ENCODE results near the gene MAD1L1. TPM values are rescaled to one million over a fixed set of nuclear protein-coding genes. Genes with fewer than 3 reads are reported as not detected.

Gene MAD1L1
- total and polyA plus RNA-seq, 2 of the 8 experiments (the other 6 are each of a cell fraction or from before 2014, with no cell fraction given) = 40.4 to 44.6 TPM

- no peak for TF ChIP-seq CTCF (IDR thresholded peaks at IDR 0.05; ENCODE audit: control extremely low read depth in 1 of 3, insufficient read depth in 1 of 3, low read depth in 1 of 3, low read length in 3 of 3)
- TF ChIP-seq TBP (IDR thresholded peaks at IDR 0.05; ENCODE audit: low read depth, low read length) = no peak
- TF ChIP-seq CEBPB (IDR thresholded peaks at IDR 0.05; ENCODE audit: low read depth, low read length) = no peak
- TF ChIP-seq SIRT6 (IDR thresholded peaks at IDR 0.05; ENCODE audit: low read length) = no peak
- no peak for TF ChIP-seq BRCA1 (IDR thresholded peaks at IDR 0.05; ENCODE audit: low read depth, low read length)
- TF ChIP-seq CHD1 (IDR thresholded peaks at IDR 0.05; ENCODE audit: low read depth, low read length) = no peak
- no peak for TF ChIP-seq CBX8 (IDR thresholded peaks at IDR 0.05; ENCODE audit: borderline replicate concordance, low read depth, low read length)
- TF ChIP-seq CREB1 (IDR thresholded peaks at IDR 0.05) = no peak
- TF ChIP-seq SAP30 (IDR thresholded peaks at IDR 0.05; ENCODE audit: insufficient read depth, insufficient replicate concordance, low read length) = no peak
- TF ChIP-seq EZH2 (IDR thresholded peaks at IDR 0.05; ENCODE audit: low read depth, low read length, severe bottlenecking) = no peak
Observed at GRCh38 chr7:2114926-2115759, 117.6 kb downstream of the MAD1L1 start (continued).
